Central memory CD8-positive, alpha-beta T cell (primary cell): Measurements from ENCODE around the gene KRTCAP2.

Source experiments
- ATAC-seq: fragments of 150-1000 bp; cut with Tn5 transposase; replicated peaks from 2 replicates; pipeline ENCODE4 v1.10.0; 2022; ENCODE audit warnings: mild to moderate bottlenecking, moderate FRiP score, moderate number of reproducible peaks; ENCODE audit not compliant: poor library complexity, severe bottlenecking; ENCODE audit errors: extremely low read depth
- DNase-seq, 2 donors: peaks; one replicate each; pipeline ENCODE4 v3.0.0; 2021; ENCODE audit warnings: low spot score in 2 of 2
- H3K27ac Mint-ChIP-seq: one replicate; pipeline ENCODE4 v1.8.0; 2022; ENCODE audit warnings: low read depth, mild to moderate bottlenecking, moderate library complexity, mixed read lengths
- H3K27me3 Mint-ChIP-seq: one replicate; pipeline ENCODE4 v1.8.0; 2022; ENCODE audit warnings: mixed read lengths
- H3K36me3 Mint-ChIP-seq: one replicate; pipeline ENCODE4 v1.8.0; 2022; ENCODE audit warnings: mild to moderate bottlenecking, moderate library complexity, mixed read lengths; ENCODE audit not compliant: insufficient read depth
- H3K4me1 Mint-ChIP-seq: one replicate; pipeline ENCODE4 v1.8.0; 2022; ENCODE audit warnings: mixed read lengths
- H3K4me3 Mint-ChIP-seq: one replicate; pipeline ENCODE4 v1.8.0; 2022; ENCODE audit warnings: mild to moderate bottlenecking, moderate library complexity, mixed read lengths
- H3K9me3 Mint-ChIP-seq: one replicate; pipeline ENCODE4 v1.8.0; 2022; ENCODE audit warnings: mixed read lengths

KRTCAP2 gene

GRCh38 chr1:155207806-155208540 is 34.9 kb upstream of the KRTCAP2 start, which contains the start of gene THBS3:
THBS3 (minus strand) TSS chr1:155207897; CDS start chr1:155207876, 21 bp downstream.
- Mint-ChIP-seq H3K27me3 (no peaks in the 10 kb centered on the region), H3K27ac (peak within 1 kb of the TSS; percentile 97), H3K4me3 (peak within 1 kb of the TSS; percentile 88), H3K9me3 (no peaks in the 10 kb centered on the region), H3K4me1 (peaks cover 20% of the 10 kb centered on the region), H3K36me3 (peaks cover 21% of the 10 kb centered on the region)
- DNase-seq (no peak), ATAC-seq (no peak)

DNA sequence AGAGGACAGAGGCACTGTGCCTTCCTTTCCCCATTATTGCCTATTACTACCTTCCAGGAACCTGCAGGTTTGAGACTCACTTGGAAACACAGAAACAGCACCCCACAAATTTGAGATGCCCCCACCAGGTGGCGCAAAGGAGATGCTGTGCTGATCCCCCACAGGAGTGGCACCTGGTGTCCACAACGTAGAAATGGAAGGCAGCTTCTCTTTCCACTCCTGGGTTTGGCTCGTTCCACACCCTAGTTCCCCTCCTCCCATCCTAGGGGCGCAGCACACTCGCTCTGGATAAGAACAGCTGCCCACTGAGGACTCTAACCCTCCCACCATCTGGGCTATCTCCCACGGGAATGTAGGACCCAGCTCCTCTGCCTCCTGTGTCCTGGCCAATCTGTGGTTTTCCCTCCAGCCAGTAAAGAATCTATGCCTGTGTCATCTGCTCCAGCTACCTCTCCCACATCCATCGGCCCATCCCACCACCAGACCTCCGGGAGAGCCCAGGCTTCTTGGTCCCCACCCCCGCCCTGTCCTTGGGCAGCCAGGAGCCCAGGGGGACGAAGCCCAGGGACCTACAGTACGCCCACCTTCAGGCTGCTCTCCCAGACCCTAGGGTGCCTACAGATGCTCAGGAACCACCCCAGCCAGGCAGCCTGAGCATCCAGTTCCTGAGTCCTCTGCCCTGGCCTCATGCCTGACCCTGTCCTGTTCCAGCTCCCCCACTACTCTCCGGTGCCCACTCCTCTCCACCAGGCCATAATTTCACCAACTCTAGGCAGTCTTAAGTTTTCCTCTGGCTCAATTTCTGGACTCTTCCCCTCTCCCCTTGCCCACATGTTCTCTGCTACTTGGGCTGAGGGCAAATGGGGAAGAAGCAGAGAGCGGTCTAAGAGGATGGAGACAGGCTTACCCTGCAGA is 34.0 kb upstream of the KRTCAP2 start:
- H3K36me3 Mint-ChIP-seq = peaks cover 21% of the 10 kb centered on the region
- H3K4me3 Mint-ChIP-seq = peak overlapping the region; percentile 88
- no peaks in the 10 kb centered on the region for H3K27me3 Mint-ChIP-seq
- H3K9me3 Mint-ChIP-seq = no peaks in the 10 kb centered on the region
- H3K27ac Mint-ChIP-seq = peak overlapping the region; percentile 97
- peaks cover 20% of the 10 kb centered on the region for H3K4me1 Mint-ChIP-seq
- ATAC-seq = peak; percentile 35
- DNase-seq = peak; percentile 86 to 95

GRCh38 chr1:155205969-155206593 is 33.0 kb upstream of the KRTCAP2 start:
- Mint-ChIP-seq H3K4me3 (no peak overlapping the region), H3K36me3 (peaks cover 21% of the 10 kb centered on the region), H3K9me3 (no peaks in the 10 kb centered on the region), H3K4me1 (peaks cover 20% of the 10 kb centered on the region), H3K27me3 (no peaks in the 10 kb centered on the region), H3K27ac (no peak overlapping the region)
- DNase-seq = no peak
- no peak for ATAC-seq

DNA sequence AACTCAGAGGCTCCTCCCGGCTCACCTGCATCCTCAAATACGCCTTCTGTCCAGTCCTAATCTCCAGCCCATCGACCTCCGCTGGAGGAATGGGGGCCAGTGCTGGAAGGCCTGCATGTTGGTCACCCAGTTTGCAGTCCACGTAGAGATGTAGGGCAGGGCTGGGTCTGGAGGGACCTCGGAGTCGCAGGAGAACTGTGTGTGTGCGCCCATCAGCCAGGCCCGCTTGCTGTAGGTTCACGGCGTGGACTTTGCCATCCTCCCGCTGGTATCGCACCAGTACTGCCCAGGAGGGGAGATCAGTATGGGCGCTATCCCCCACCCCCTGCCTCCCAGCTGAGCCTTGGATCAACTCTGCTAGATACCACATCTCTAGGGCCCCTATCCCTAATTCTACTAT is 31.9 kb upstream of the KRTCAP2 start:
- peaks cover 20% of the 10 kb centered on the region for H3K4me1 Mint-ChIP-seq
- H3K9me3 Mint-ChIP-seq = no peaks in the 10 kb centered on the region
- no peak for ATAC-seq
- no peak overlapping the region for H3K4me3 Mint-ChIP-seq
- H3K27me3 Mint-ChIP-seq = no peaks in the 10 kb centered on the region
- H3K36me3 Mint-ChIP-seq = peaks cover 21% of the 10 kb centered on the region
- no peak for DNase-seq
- no peak overlapping the region for H3K27ac Mint-ChIP-seq

DNA sequence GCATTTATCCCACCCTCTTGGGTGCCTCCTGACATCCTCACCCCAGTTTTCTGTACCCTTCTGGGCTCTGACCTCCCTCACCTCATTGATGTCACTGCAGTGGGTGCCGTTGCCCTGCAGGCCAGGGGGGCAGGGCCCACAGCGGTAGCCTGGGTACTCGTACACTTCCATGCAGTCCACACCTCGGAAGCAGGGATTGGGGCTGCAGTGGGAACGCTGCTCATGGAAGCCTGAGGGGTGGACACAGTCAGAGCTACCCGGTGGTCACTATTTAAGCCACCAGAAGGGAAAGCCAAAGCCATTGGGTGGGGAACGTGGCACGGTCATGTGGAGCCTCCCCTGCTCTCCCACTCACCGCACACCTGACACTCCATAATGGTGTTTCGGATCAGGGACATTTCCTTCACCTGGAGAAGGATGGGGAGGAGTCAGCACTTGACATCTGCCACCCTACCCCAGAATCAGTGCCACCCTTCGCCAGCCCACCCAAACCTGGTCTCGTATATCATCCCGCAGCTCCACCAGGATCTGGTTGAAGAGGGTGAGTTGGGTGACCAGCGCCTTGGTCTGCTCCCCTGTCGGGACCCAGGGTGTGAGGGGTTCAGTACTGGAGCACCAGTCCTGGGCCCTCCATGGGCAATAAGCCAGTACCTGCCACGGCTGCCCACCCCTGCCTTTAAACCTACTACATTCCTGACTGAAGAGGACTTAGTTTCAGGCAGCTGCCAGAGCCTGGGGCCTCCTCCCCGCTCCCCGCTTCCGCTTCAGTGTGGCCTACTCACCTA is 29.8 kb upstream of the KRTCAP2 start:
- H3K27me3 Mint-ChIP-seq = no peaks in the 10 kb centered on the region
- ATAC-seq (no peak), DNase-seq (no peak)
- peaks cover 6% of the 10 kb centered on the region for H3K36me3 Mint-ChIP-seq
- peaks cover 14% of the 10 kb centered on the region for H3K4me1 Mint-ChIP-seq
- no peaks in the 10 kb centered on the region for H3K9me3 Mint-ChIP-seq
- H3K4me3 Mint-ChIP-seq = no peak overlapping the region
- peak overlapping the region; percentile 38 for H3K27ac Mint-ChIP-seq

GRCh38 chr1:155202198-155202597 is 29.1 kb upstream of the KRTCAP2 start:
- ATAC-seq (no peak), DNase-seq (no peak)
- H3K36me3 Mint-ChIP-seq = peaks cover 4% of the 10 kb centered on the region
- no peaks in the 10 kb centered on the region for H3K27me3 Mint-ChIP-seq
- no peak overlapping the region for H3K4me3 Mint-ChIP-seq
- H3K27ac Mint-ChIP-seq = peak overlapping the region; percentile 38
- peaks cover 7% of the 10 kb centered on the region for H3K4me1 Mint-ChIP-seq
- H3K9me3 Mint-ChIP-seq = no peaks in the 10 kb centered on the region

DNA sequence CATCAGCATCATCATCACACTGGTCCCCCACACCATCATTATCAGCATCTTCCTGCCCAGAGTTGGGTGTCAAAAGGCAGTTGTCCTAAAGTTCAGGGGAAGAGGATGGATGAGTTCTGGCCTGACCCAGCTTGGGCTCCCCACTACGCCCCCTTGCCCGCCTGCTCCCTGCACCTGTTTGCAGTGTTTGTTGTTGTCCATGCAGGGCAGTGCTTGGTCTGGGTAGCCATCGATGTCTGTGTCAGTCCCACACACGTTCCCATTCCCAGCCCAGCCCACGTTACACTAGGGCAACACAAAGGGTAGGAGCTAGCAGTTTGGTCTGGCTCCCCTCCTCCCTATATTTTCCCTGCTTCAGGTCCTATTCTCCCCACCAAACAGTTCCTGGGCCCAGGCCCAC is 27.8 kb upstream of the KRTCAP2 start:
- ATAC-seq = no peak
- H3K27me3 Mint-ChIP-seq = no peaks in the 10 kb centered on the region
- no peaks in the 10 kb centered on the region for H3K9me3 Mint-ChIP-seq
- H3K4me3 Mint-ChIP-seq = no peak overlapping the region
- peaks cover 2% of the 10 kb centered on the region for H3K36me3 Mint-ChIP-seq
- H3K4me1 Mint-ChIP-seq = no peaks in the 10 kb centered on the region
- H3K27ac Mint-ChIP-seq = no peak overlapping the region
- no peak for DNase-seq

DNA sequence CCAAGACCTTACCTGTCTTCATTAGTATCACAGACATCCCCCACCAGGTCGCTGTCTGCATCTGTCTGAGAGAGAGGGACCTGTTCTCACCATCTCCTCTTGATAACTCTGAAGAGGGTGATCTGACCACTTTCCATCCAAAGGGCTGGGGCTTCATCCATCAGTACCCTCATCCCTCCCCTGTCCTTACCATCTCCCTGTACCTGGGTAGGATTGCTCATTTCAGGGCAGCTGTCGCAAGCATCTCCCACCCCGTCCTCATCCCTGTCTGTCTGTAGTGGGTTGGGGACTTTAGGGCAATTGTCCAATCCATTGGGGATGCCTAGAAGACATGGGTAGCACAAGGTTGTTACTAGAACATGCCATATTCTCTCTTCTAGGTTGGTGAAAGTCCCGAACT is 26.7 kb upstream of the KRTCAP2 start:
- peaks cover 5% of the 10 kb centered on the region for H3K36me3 Mint-ChIP-seq
- no peak for ATAC-seq
- no peaks in the 10 kb centered on the region for H3K27me3 Mint-ChIP-seq
- H3K4me3 Mint-ChIP-seq = no peak overlapping the region
- H3K27ac Mint-ChIP-seq = no peak overlapping the region
- H3K9me3 Mint-ChIP-seq = no peaks in the 10 kb centered on the region
- H3K4me1 Mint-ChIP-seq = peaks cover 7% of the 10 kb centered on the region
- DNase-seq = no peak

DNA sequence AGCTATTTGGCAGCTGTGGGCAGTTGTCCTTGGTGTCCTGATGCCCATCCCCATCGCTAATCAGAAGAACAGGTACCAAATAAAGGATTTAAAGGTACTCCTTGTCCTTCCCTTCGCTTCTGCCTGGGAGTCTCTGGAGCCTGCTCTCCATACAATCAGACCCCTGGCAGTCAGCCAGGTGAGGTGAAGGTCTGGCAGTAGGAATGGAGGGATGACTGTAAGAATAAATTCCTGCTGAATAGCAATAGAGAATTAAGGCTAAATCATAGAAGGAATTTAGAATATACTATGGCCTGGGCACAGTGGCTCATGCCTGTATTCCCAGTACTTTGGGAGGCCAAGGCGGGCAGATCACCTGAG is 25.4 kb upstream of the KRTCAP2 start:
- Mint-ChIP-seq H3K27ac (peak overlapping the region; percentile 63), H3K4me3 (no peak overlapping the region)

GRCh38 chr1:155197901-155198546 is 24.9 kb upstream of the KRTCAP2 start:
- Mint-ChIP-seq H3K9me3 (no peaks in the 10 kb centered on the region), H3K27me3 (no peaks in the 10 kb centered on the region), H3K27ac (peak overlapping the region; percentile 63), H3K4me3 (no peak overlapping the region), H3K36me3 (peaks cover 10% of the 10 kb centered on the region), H3K4me1 (peaks cover 25% of the 10 kb centered on the region)
- ATAC-seq (no peak), DNase-seq (no peak)

More for the DNA sequence above, 25.4 kb upstream of the KRTCAP2 start:
- H3K36me3 Mint-ChIP-seq = peaks cover 10% of the 10 kb centered on the region
- ATAC-seq (no peak), DNase-seq (no peak)
- peaks cover 20% of the 10 kb centered on the region for H3K4me1 Mint-ChIP-seq
- H3K9me3 Mint-ChIP-seq = no peaks in the 10 kb centered on the region
- no peaks in the 10 kb centered on the region for H3K27me3 Mint-ChIP-seq

DNA sequence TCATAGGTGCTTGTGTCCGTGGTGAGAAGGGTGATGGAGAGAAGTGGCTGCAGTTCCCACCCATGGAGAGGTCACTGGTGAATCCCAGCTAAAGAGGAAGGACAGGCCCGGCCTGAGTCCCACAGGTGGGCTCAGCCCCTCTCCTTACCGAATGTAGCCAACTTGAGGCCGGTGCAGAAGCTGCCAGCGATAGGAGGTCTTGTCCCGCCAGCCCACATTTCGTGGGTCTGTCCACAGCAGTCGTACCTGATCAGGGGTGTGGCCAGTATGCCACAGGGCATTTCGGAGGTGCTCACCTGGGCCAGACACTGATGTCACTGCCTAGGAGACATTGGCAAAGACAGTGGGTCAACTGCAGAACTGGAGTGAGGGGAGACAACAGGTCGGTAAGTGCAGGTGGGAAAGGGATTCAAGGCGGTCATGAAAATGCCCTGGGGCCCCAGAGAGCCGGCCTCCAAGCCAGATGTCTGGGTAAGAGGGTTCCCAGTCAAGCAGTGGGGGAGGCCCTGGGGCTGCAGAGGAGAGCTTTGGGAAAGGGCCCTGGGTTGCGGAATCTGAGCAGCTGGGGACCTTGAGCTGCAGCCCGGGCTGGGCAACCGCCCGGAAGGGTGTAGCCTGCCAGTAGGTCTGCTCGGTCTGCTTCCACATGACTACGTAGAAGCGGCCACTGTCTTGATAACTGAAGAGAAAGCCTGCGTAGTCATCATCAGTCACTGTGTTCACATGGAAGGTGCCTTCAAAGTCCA is 24.0 kb upstream of the KRTCAP2 start:
- Mint-ChIP-seq H3K27ac (no peak overlapping the region), H3K36me3 (peaks cover 10% of the 10 kb centered on the region), H3K4me3 (no peak overlapping the region), H3K4me1 (peaks cover 32% of the 10 kb centered on the region), H3K9me3 (no peaks in the 10 kb centered on the region), H3K27me3 (no peaks in the 10 kb centered on the region)
- ATAC-seq (no peak), DNase-seq (no peak)
